Fibroblast of villous mesenchyme (primary cell): Measurements from ENCODE around the gene RUNX1. TPM values are rescaled to one million over a fixed set of nuclear protein-coding genes. Genes with fewer than 3 reads are reported as not detected.

Experiments
- DNase-seq: peaks from one replicate; pipeline ENCODE4 v3.0.0-alpha.2; 2010; ENCODE audit warnings: low read depth
- H3K4me3 ChIP-seq: 2 replicates; pipeline ENCODE4 v1.5.1; 2011; ENCODE audit warnings: low read depth, mild to moderate bottlenecking, low read length
- total RNA-seq: library from RNA; depleted of rRNA; stranded (reverse); fragments of >200 nt; gene quantifications from 2 replicates; pipeline ENCODE4 v1.2.3, GENCODE V29; 2012
- TF ChIP-seq, protein P1 (sequence below): IDR thresholded peaks from 2 replicates; pipeline ENCODE4 v1.5.1; 2012; ENCODE audit warnings: low read depth, mild to moderate bottlenecking, low read length; ENCODE audit not compliant: insufficient read depth

The RUNX1 gene
- total RNA-seq, 1 donor, result 21.6 TPM

DNA sequence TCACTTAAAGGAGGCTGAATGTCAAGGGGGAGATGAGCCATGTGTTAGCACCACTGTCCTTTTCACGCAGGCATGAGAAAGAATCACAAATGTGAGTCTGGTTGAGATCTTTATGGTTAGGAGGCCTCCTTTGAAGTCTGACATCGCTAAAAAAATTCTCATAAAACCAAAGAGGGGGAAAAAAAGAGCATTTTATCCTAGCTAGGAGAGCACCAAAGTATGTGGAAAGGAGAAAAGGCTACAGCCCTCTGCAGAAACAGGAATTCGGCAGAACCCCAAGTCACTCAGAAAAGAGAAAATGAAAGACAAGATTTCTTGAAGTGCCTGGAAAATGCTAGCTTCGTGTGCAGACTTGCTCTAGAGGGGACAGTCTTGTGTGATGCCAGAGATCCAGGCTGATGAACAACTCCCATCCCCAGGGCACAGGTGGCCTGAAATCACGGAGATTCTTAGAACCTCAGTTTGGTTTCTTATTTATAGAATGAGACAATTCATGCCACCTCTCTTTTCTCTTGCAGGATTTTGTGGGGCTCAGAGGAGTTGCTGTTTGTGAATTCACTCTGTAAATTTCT, 61.5 kb downstream of the RUNX1 start:
- DNase-seq, result no peak
- no peak overlapping the region for H3K4me3 ChIP-seq
- TF ChIP-seq, protein P1, sequence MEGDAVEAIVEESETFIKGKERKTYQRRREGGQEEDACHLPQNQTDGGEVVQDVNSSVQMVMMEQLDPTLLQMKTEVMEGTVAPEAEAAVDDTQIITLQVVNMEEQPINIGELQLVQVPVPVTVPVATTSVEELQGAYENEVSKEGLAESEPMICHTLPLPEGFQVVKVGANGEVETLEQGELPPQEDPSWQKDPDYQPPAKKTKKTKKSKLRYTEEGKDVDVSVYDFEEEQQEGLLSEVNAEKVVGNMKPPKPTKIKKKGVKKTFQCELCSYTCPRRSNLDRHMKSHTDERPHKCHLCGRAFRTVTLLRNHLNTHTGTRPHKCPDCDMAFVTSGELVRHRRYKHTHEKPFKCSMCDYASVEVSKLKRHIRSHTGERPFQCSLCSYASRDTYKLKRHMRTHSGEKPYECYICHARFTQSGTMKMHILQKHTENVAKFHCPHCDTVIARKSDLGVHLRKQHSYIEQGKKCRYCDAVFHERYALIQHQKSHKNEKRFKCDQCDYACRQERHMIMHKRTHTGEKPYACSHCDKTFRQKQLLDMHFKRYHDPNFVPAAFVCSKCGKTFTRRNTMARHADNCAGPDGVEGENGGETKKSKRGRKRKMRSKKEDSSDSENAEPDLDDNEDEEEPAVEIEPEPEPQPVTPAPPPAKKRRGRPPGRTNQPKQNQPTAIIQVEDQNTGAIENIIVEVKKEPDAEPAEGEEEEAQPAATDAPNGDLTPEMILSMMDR, result no peak

DNA sequence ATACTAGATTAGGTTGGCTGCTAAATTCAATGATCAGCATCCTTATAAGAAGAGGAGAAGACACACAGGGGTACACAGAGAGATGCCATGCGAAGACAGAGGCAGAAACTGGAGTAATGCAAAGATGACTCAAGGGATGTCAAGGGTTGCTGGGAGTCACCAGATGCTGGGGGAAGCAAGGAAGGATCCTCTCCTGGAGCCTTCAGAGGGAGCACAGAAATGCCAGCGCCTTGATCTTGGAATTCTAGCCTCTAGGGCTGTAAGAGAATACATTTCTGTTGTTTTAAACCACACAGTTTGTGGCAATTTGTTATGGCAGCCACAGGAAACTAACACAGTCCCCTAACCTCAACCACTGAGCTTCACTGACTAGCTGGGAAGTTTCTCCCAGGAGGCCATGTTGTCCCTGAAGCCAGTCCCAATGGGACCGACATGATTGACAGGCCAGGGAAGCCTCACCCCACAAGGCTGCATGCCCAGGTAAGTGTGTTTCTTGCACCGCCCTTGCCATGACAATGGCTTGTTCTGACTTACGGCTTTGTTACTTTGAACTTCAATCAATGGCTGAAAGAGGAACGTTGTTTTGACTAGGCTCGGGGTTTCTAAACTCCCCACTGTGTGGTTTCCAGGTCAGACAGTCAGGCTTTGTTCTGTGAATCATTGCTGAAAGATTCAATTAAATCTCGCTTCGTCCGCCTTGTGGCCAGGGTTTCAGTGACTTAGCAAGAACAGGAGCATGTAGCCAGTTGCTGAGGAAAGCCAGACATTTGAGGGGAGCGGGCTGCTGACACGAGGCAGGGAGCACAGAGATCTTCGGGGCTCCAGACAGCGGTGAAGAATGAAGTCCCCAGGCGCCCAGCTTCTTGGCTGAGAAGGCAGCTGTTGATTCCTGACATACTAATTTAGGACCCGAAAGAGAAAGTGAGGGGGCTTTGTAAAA, 62.3 kb downstream of the RUNX1 start:
- TF ChIP-seq, protein P1, result no peak
- peak; percentile 87 for DNase-seq
- H3K4me3 ChIP-seq, result no peak overlapping the region

DNA sequence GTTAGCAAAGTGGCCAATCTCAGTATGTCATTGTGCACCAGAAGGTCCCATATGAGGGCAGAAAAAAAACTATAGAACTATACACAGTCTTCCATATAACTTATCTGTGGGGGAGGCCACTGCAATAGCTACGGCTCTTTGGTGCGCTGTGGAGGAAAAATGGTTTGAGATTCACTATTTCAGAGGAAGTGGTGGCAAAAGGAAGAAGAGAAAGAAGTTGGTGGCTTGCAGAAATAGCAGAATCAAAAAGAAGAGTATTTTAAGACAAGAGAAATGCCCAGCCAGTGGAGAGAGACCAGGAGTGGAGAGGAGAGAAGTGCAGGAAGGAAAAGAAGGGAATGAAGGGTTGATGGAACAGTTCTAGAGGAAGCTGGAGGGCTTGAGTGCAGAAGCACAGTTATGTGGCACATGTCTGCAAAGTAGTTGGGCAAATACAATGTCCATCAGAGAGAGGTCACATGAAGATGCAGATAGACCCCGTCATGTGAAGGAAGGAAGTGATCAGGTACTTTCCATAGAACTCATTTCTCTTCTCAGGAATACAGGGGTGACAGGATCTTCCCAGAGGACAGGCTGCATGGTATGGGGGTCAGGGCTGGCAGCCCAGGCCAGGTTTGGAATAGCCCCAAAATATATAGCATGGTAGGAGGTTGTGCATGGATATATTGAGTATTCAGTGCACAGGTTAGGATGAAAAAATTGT, 64.6 kb downstream of the RUNX1 start:
- TF ChIP-seq, protein P1, result no peak
- no peak for DNase-seq
- no peak overlapping the region for H3K4me3 ChIP-seq

DNA sequence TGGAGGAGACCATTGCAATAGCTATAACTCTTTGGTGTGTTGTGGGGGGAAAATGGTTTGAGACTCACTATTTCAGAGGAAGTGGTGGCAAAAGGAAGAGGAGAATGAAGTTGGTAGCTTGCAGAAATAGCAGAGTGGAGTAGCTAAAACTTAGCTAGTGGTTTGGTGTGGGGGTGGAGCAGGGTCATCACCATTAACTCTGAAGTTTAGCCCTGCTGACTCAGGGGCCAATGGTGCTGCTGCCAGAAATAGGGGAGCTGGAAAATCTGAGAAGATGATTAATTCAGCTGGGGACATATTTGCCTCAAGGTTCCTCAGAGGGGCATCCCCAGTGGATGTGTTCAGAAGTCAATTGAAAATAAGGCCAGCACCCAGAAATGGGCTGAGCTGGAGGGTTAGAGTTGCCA, 65.4 kb downstream of the RUNX1 start:
- no peak overlapping the region for H3K4me3 ChIP-seq
- TF ChIP-seq, protein P1, result no peak
- DNase-seq, result no peak

DNA sequence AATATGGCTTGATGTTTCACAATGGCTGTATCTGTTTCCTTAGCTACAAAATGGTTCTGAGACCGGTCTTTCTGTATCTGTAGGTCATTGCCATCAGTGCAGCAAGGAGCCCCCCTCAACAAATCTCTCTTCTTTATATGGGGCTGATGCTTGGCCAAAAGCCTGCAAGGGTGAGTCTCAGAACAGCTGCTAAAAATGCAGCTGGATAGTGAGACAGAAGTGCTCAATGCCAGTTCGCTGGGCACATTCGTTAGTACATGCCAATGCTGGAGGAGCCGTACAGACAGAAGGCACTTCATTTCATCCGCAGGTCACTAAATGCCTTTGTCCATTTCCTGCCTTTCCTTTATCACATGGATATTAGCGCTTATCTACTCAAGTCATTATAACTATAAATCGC, 67.3 kb downstream of the RUNX1 start:
- TF ChIP-seq, protein P1, result no peak
- no peak overlapping the region for H3K4me3 ChIP-seq
- no peak for DNase-seq

DNA sequence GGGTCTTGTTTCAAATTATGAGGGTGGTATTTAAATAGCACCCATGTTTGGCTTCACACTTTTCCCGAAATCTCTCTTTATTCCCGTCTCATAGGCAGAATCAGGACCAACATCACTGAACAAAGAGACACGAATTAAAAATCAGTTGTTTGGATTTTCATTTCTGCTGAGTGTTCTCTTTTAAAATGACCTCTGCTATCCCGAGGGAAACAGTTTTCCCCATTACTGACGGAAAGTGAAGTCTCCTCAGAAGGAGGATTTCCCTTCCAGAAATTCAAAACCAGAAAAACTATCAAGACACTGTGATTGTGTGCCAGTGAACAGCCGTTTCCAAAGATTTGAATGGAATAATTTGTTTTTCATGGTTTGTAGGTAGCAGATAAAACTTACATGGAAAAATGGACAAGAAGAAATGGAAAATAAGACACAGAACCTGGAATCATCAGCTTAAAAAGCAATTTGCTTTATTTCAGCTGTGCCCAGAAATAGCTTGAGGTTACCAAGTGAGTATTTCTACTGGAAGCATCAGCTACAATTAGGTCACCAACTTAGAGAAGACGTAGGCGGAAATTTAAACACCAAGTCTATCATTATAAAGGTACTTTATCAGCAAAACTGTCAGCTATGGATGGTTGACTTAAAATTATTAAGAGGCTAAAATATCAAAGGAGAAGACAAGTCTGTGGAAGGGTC, 68.5 kb downstream of the RUNX1 start:
- TF ChIP-seq, protein P1, result no peak
- no peak for DNase-seq
- no peak overlapping the region for H3K4me3 ChIP-seq
